ENCODE results near the gene FOXS1.

GRCh38 chr20:31844737-31845299 is 586 bp downstream of the FOXS1 start:
- TF ChIP-seq CTCF (IDR thresholded peaks at IDR 0.05 in 8 of 11, conservative IDR thresholded peaks at IDR 0.05 in 3 of 11), result no peak
- no peak for TF ChIP-seq POLR2A (IDR thresholded peaks at IDR 0.05)

All from spleen (tissue), 7 donors.